Epithelial cell of proximal tubule (primary cell): ENCODE measurements around the gene SLC49A4. TPM values are rescaled to one million over a fixed set of nuclear protein-coding genes. Genes with fewer than 3 reads are reported as not detected.

Experiments used
- DNase-seq: peaks from one replicate; pipeline ENCODE4 v3.0.0-alpha.2; 2011; ENCODE audit warnings: low read depth
- H3K4me3 ChIP-seq: 2 replicates; pipeline ENCODE4 v1.5.1; 2011; ENCODE audit warnings: low read depth, mild to moderate bottlenecking, low read length
- total RNA-seq: library from RNA; depleted of rRNA; stranded (reverse); fragments of >200 nt; gene quantifications from 2 replicates; pipeline ENCODE4 v1.2.3, GENCODE V29; 2015
- TF ChIP-seq, protein P1 (sequence below): conservative IDR thresholded peaks from 2 replicates; pipeline ENCODE4 v1.5.1; 2012; ENCODE audit warnings: low read depth, mild to moderate bottlenecking, low read length

Gene SLC49A4
- total RNA-seq, 1 donor from 2014 or later, result 12.2 TPM

DNA sequence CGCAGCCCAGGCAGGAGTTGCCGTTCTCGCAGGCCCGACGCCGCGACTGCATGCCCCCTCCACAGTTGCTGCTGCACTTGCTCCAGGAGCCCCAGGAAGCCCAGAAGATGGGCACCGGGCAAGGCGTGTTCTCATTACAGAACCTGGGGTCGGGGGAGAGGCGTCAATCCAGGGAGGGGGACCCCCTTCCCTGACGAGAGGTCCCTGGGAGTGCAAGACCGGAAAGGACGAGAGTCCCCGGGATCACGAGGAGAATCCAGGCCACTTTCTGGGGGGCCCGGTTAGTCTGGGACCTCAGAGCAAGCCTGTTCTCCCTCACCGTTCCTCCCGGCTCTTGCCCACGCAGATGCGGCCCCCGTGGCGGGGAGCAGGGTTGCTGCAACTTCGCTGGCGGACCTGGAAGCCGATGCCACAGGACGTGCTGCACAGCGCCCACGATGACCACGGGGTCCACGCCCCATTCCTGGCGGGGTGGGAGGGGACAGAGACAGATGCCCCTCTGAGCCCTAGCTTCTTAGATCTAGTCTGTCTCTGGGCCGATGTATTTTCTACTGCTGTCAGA is 118.8 kb downstream of the SLC49A4 start:
- DNase-seq, result no peak
- no peak overlapping the region for H3K4me3 ChIP-seq
- TF ChIP-seq, protein P1, sequence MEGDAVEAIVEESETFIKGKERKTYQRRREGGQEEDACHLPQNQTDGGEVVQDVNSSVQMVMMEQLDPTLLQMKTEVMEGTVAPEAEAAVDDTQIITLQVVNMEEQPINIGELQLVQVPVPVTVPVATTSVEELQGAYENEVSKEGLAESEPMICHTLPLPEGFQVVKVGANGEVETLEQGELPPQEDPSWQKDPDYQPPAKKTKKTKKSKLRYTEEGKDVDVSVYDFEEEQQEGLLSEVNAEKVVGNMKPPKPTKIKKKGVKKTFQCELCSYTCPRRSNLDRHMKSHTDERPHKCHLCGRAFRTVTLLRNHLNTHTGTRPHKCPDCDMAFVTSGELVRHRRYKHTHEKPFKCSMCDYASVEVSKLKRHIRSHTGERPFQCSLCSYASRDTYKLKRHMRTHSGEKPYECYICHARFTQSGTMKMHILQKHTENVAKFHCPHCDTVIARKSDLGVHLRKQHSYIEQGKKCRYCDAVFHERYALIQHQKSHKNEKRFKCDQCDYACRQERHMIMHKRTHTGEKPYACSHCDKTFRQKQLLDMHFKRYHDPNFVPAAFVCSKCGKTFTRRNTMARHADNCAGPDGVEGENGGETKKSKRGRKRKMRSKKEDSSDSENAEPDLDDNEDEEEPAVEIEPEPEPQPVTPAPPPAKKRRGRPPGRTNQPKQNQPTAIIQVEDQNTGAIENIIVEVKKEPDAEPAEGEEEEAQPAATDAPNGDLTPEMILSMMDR, result no peak

DNA sequence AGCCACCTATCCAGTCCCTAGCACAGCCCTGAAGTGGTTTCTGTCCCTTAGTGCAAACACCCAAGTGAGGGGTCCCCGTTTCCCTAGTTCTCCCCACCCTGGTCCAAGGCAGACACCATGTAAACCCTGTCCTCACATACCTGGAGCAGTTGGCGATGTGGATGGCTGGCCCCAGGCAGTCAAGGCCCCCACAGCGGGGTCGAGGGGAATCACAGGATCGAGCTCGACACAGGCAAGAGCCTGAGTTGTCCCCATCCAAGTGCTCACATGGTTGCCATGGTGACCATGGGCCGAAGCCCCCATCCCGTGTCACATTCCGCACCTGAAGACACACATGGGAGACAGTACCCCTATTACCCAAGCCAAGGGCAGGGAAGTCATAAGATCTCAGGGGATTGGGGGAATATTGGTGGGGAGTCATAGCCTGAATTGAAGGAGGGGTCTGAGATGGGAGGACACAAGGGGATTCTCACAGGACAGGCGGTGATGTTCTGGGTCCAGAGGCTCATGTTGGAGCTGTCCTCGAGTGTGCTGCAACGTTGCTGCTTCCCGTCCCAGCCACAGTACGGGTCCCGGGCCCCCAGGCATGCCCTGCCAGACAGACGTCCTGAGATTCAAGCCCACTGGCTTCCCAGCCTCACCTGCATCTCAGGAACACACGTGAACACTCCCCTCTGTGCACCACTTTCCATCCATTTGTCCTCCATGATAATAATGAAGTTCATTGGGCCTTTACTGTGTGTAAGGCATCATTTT is 120.6 kb downstream of the SLC49A4 start:
- H3K4me3 ChIP-seq, result no peak overlapping the region
- no peak for DNase-seq
- TF ChIP-seq, protein P1, result no peak

DNA sequence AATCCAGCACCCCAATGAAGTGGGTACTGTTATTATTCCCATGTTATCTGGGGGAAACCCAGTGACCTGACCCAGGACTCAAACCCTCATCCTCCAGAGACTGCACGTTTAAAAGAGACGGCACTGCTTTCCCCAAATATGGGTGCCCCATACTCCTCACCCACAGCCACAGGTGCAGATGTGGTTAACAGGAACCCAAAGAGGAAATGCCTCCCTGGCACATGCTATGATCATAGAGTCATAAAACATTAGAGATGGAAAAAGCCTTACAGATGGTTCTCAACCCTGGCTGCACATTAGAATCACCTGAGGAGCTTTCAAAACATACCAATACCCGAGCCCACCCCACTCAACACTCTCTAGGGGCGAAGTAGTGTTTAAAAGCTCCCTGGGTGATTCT is 121.2 kb downstream of the SLC49A4 start:
- no peak for DNase-seq
- TF ChIP-seq, protein P1, result no peak
- no peak overlapping the region for H3K4me3 ChIP-seq

DNA sequence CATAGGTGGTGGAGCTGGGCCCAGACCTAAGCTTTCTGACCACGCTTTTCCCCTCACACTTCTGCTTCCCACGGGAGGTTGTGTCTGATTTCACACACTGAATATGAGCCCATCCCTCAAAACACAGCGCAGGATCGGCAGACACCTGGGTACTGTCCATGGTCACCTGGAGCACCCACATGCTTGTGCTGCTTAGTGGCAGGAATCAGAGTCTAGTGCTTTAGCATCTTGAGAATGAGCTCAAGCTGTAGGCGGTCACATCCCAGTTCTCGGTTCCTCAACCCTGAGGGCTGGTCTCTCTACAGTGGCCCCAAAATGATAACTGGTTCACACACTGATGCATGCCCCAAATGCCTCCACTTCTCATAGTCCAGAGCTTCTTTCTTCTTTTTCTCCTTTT is 121.7 kb downstream of the SLC49A4 start:
- DNase-seq, result no peak
- TF ChIP-seq, protein P1, result no peak
- no peak overlapping the region for H3K4me3 ChIP-seq

DNA sequence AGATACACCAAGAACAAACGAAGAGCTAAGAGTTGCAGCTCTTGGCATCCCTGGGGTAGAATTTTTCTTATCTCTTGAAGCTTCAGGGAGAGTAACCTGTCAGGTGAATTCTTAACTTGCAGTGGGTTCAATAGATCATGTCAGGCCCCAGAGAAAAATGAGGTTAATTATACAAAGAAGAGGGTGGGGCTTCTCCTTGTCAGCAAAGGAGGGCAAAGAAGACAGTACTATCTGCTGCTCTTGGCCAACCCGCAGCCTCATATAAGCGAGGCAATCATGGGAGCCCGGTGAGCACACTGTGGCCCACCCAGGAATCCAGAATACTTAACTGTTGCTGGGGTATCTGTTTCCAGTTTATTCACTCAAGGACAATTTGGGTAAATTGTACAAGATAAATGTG is 122.5 kb downstream of the SLC49A4 start:
- no peak for DNase-seq
- no peak overlapping the region for H3K4me3 ChIP-seq
- TF ChIP-seq, protein P1, result no peak

DNA sequence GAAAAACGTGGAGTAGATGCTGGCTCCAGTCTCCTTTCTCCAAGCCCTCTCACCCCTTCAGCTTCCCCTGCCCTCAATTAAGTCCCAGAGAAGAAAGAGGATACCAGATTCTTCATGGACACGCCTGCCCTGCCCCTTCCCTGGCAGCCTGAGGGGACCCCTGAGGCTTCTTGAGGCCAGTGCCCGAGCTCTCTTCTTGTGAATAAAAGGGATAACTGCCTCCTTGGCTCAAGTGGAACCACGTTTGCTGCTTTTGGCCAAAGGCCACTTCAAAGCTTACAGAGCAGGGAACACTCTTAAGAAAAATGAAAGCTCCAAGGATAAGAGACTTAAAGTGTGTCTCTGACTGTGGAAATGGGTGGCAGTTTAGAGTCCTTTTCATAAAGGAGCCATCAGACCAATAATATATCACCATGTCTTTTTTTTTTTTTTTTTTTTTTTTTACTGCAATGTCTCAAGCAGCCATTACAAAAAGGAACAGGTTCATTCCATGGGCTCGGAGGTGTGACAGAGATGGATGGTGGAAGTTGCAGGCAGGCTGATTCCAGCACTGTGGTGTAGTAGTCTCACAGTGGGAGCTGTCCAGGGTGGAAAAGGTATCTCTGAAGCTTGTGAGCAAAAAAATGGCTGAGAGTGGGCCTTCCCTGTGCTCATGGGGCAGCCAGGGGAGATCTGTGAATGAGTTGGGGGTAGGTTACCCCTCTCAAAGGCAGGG is 123.9 kb downstream of the SLC49A4 start:
- DNase-seq, result no peak
- TF ChIP-seq, protein P1, result no peak
- no peak overlapping the region for H3K4me3 ChIP-seq

DNA sequence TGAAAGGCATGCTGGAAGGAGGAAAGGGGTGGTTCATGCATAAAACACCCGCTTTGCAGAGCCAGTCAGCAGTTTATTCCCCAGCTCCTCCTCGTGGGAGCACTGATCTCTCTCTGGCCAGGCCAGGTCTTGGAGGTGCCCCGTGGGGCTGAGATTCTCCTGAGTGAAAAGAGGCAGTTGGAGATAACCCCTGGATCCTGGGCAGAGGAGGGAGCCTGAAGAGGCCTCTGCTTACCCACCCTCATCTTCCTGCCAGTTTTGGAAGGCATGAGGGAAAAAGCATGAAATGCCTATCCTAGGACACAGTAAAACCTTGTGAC is 124.4 kb downstream of the SLC49A4 start:
- TF ChIP-seq, protein P1, result no peak
- DNase-seq, result no peak
- no peak overlapping the region for H3K4me3 ChIP-seq
